Stimulated activated CD8-positive, alpha-beta memory T cell treated with anti-CD3 and anti-CD28 coated beads, Interleukin-4, amount 100 ng/mL, for 1 hour (primary cell): Measurements from ENCODE around the gene DTYMK.

Experiments
- DNase-seq, 2 donors: peaks; one replicate each; pipeline ENCODE4 v3.0.0-alpha.2; 2020; ENCODE audit warnings: low read depth in 2 of 2, low spot score in 1 of 2

DTYMK gene

DNA sequence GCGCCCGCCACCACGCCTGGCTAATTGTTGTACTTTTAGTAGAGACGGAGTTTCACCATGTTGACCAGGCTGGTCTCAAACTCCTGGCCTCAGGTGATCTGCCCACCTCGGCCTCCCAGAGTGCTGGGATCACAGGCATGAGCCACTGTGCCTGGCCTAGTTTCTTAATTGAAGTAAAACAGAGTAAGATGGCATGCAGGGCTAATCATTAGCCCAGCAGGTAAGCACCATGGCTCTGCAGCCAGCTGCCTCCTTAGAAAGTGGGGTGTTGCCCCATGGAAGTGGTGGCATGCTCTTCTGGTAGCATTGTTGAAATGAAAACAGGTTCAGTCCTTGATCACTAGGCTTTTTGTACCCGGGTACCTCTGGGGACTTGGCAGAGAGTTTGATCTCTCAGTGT lies 36.7 kb downstream of the DTYMK start:
- no peak for DNase-seq

DNA sequence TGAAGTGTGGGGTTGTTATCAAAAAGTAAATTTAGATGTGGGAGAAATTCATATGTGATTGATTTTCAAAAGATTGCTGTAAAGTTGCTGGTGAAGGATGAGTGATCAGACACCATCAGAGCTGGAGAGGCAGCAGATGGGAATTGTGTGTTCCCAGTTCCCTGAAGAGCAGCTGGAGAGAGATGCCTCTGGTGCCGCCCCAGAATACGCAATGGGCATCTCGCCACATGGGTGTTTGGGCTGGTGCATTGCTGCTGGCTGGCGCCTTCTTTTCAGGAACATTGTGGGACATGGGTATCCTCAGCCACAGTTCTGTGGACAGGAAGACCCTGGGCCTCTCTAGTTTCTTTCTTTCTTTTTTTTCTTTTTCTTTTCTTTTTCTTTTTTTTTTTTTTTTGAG lies 37.2 kb downstream of the DTYMK start:
- DNase-seq, result no peak

GRCh38 chr2:241648453-241648852 lies 38.2 kb downstream of the DTYMK start:
- no peak for DNase-seq

GRCh38 chr2:241645915-241646645 lies 40.5 kb downstream of the DTYMK start:
- no peak for DNase-seq

GRCh38 chr2:241645056-241645914 lies 41.3 kb downstream of the DTYMK start:
- no peak for DNase-seq

- no peak for DNase-seq
Observed at GRCh38 chr2:241641631-241642030, 45.0 kb downstream of the DTYMK start.

GRCh38 chr2:241640165-241640795 lies 46.3 kb downstream of the DTYMK start:
- DNase-seq, result no peak

DNA sequence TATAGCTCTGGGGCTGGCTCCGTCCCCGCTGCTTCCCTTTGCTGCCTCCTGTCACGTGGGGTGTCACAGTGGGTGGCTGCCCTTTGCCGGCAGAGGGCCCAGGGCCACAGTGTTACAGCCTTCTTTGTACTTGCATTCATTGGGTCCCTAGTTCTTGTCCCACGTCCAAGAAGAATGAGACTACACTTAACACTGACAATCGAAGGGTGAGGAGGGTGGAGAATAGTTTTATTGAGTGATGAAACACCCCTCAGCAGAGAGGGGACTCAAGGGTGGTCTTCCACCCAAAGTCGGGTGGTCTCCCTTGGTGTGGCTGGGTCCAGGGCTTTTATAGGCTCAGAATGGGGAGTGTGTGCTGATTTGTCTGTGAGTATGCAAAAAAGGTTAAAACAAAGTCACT lies 47.2 kb downstream of the DTYMK start:
- DNase-seq, result no peak

DNA sequence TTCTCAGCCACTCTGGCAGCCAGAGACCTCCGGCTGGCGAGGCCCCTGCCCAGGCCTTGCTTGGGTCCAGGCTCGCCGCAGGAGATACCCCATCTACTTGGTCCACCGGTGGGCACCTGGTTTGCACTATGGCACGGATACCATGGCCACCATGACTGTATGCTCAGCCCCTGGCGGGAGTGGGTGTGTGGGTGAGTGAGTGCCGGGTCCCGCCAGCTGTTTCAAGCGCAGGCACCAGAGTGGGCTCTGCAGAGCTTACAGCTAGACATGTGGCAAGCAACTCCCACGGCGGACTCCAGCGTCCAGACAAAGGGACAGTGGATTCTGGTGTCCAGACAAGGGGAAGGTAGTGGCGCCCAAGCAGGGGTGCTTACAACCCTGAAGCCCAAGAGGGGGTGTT lies 47.7 kb downstream of the DTYMK start:
- DNase-seq, result no peak

GRCh38 chr2:241637795-241638660 lies 48.6 kb downstream of the DTYMK start:
- no peak for DNase-seq

DNA sequence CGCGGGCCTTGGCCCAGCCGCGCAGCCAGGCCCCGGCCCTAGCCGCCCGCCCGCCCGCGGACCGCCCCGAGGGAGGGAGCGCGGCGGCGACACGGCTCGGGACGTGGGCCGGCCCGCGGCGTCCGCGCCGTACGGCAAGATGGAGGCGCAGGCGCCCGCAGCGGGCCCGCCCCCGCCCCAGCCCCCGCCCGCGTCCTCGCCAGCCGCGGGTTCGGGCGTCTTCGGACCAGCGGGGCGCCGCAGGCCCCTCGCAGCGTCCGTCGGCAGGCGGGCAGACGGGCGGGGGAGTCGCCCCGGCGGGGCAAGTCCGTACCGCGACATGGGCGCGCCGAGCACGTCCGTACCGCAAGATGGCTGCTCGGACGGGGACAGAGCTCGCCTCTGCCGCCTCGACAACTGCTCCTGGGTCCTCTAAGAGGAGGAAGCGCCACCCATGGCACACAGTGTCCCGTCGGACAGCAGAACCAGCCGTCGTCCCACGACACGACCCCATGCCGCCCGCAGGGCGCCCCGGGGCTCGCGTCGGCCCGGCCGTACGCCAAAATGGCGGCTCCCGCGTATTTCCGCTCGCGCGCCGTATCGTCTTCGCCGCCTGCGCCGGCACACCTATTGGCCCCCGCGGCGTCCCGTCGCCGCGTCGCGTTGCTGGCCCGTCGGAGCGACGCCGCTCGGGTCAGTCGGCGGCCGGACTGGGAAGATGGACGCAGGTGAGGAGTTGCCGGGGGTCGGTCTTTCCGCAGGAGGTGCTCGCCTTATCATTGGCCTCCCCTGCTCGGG lies 49.4 kb downstream of the DTYMK start, which contains the start of the genes ATG4B and THAP4:
TSS of gene ATG4B (plus strand) at position 676 of the 777 bp plus-strand sequence. CDS start at position 698, 22 bp downstream.
TSS of gene THAP4 (minus strand) at position 141 of the 777 bp plus-strand sequence. CDS start 141 bp downstream, outside the sequence.
- peak; percentile 36 to 49 for DNase-seq

DNA sequence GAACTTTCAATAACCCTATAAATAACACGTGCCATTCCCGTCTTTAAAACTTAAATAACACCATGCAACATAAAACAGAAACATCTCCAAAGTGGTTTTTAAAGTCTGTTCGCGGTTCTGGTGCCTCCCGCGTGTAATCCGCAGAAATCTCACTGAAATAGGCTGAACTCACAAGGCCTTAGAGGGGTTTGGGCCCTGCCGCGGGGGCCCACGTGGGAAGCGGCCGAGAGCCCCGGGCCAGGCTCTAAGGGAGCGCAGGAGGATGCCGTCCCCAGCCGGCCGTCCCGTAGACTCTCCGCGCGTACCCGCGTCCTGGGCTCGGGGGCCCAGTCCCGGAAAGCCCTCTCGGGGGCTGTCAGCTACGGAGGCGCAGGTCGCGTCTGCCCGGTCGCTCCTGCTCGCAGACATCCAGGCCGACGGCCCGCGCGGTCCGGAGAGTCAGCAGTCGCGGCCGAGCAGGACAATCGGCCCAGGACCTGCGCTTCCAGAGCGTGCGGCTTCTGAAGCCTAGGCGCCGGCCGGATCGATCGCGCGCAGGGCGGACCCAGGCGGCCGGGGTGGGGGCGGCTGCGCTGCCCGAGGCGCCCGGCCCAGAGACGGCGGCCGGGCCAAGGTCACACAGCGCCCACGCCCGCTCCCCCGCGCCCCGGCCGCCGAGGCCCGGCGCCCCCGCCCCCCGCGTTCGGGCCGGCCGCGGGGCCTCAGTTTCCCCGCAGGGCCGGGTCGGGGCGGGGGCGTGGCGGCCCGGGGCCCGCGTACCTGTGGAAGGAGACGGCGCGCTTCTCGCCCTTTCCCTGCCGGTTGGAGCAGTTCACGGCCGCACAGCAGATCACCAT lies 50.2 kb downstream of the DTYMK start:
- DNase-seq, result no peak

GRCh38 chr2:241635756-241636155 lies 50.9 kb downstream of the DTYMK start:
- no peak for DNase-seq

GRCh38 chr2:241633561-241633960 lies 53.1 kb downstream of the DTYMK start:
- no peak for DNase-seq

GRCh38 chr2:241632478-241633325 lies 53.9 kb downstream of the DTYMK start:
- no peak for DNase-seq

- no peak for DNase-seq
Observed at GRCh38 chr2:241629762-241630435, 56.7 kb downstream of the DTYMK start.

- no peak for DNase-seq
Observed at GRCh38 chr2:241627675-241628074, 58.9 kb downstream of the DTYMK start.
